NOMO-1 treated with dmso at 0.1 percent for 144 hours (cell line): ENCODE results near the gene OARD1.
A peak's percentile ranks its signal among the peaks of the same experiment; 100 is the strongest.
"Not testable (repeated sequence)": the region's sequence is repeated elsewhere in the genome, so short reads cannot be mapped to it uniquely, and the experiment has no call there.

Source experiments
- DNase-seq: peaks from one replicate; lab custom pipeline; 2025; ENCODE audit not compliant: unreplicated experiment; lab: John Stamatoyannopoulos, UW

The OARD1 gene

GRCh38 chr6:41071923-41072835 lies at the start of gene OARD1:
TSS of gene OARD1 (minus strand) at chr6:41072356. CDS start at chr6:41071634, 722 bp downstream.
- peak; percentile 99 for DNase-seq

GRCh38 chr6:41120058-41120457 lies 47.9 kb upstream of the OARD1 start:
- DNase-seq = no peak

GRCh38 chr6:41119508-41119907 lies 47.4 kb upstream of the OARD1 start:
- no peak for DNase-seq

- DNase-seq = not testable (repeated sequence)
These were observed 42.9 kb upstream of the OARD1 start for GRCh38 chr6:41115027-41115426.

- no peak for DNase-seq
These were observed 38.9 kb upstream of the OARD1 start for GRCh38 chr6:41111017-41111416.

GRCh38 chr6:41103847-41104246 lies 31.7 kb upstream of the OARD1 start:
- no peak for DNase-seq

- no peak for DNase-seq
These were observed 28.7 kb upstream of the OARD1 start for GRCh38 chr6:41100871-41101287.

- DNase-seq = no peak
These were observed 26.2 kb upstream of the OARD1 start for GRCh38 chr6:41098366-41098765.

GRCh38 chr6:41097467-41098090 lies 25.4 kb upstream of the OARD1 start:
- no peak for DNase-seq

- DNase-seq = no peak
These were observed 21.6 kb upstream of the OARD1 start for GRCh38 chr6:41093729-41094128.

- DNase-seq = no peak
These were observed 20.4 kb upstream of the OARD1 start for GRCh38 chr6:41092421-41093140.

- DNase-seq = no peak
These were observed 18.9 kb upstream of the OARD1 start for GRCh38 chr6:41090841-41091761.

- no peak for DNase-seq
These were observed 16.3 kb upstream of the OARD1 start for GRCh38 chr6:41088451-41088850.

GRCh38 chr6:41085182-41085581 lies 13.0 kb upstream of the OARD1 start:
- DNase-seq = no peak

- no peak for DNase-seq
These were observed 10.9 kb upstream of the OARD1 start for GRCh38 chr6:41083072-41083471.

- DNase-seq = no peak
These were observed 8.5 kb upstream of the OARD1 start for GRCh38 chr6:41080621-41081020.

GRCh38 chr6:41079080-41079479 lies 6.9 kb upstream of the OARD1 start:
- DNase-seq = no peak

GRCh38 chr6:41078101-41078500 lies 5.9 kb upstream of the OARD1 start:
- no peak for DNase-seq

- no peak for DNase-seq
These were observed 5.4 kb upstream of the OARD1 start for GRCh38 chr6:41077536-41077935.
